H9 (cell line): Measurements from ENCODE around the gene SIGLEC11. TPM values are rescaled to one million over a fixed set of nuclear protein-coding genes. Genes with fewer than 3 reads are reported as not detected.

ENCODE experiments used
- DNase-seq: peaks from one replicate; pipeline ENCODE4 v3.0.0-alpha.2; 2017
- H2AFZ ChIP-seq: one replicate; pipeline ENCODE4 v1.6.1; 2013; ENCODE audit warnings: mild to moderate bottlenecking, low read length, control low read depth, moderate library complexity
- H2AK5ac ChIP-seq: 2 replicates; pipeline ENCODE4 v1.6.1; 2013; ENCODE audit warnings: low read length, control low read depth, mixed read lengths; ENCODE audit not compliant: insufficient read length
- H2BK120ac ChIP-seq: one replicate; pipeline ENCODE4 v1.6.1; 2013; ENCODE audit warnings: low read depth, mild to moderate bottlenecking, low read length, control low read depth, inconsistent platforms; ENCODE audit not compliant: poor library complexity, severe bottlenecking
- H2BK12ac ChIP-seq: 2 replicates; pipeline ENCODE4 v1.6.1; 2013; ENCODE audit warnings: low read length, control low read depth, mixed read lengths, low read depth; ENCODE audit not compliant: insufficient read length
- H2BK15ac ChIP-seq: 2 replicates; pipeline ENCODE4 v1.6.1; 2013; ENCODE audit warnings: low read depth, low read length, control low read depth
- H2BK20ac ChIP-seq: one replicate; pipeline ENCODE4 v1.6.1; 2013; ENCODE audit warnings: low read depth, mild to moderate bottlenecking, low read length, control low read depth, inconsistent platforms; ENCODE audit not compliant: poor library complexity, severe bottlenecking
- H2BK5ac ChIP-seq: 2 replicates; pipeline ENCODE4 v1.6.1; 2013; ENCODE audit warnings: low read length, control low read depth, mixed read lengths; ENCODE audit not compliant: insufficient read length
- H3K14ac ChIP-seq: 2 replicates; pipeline ENCODE4 v1.6.1; 2013; ENCODE audit warnings: low read length, control low read depth; ENCODE audit not compliant: insufficient read depth
- H3K18ac ChIP-seq: 2 replicates; pipeline ENCODE4 v1.6.1; 2013; ENCODE audit warnings: low read depth, mild to moderate bottlenecking, mixed read lengths, low read length, control low read depth; ENCODE audit not compliant: insufficient read length
- H3K23ac ChIP-seq: 2 replicates; pipeline ENCODE4 v1.6.1; 2013; ENCODE audit warnings: low read length, control low read depth, mixed read lengths, low read depth; ENCODE audit not compliant: insufficient read length
- H3K23me2 ChIP-seq: 2 replicates; pipeline ENCODE4 v1.6.1; 2013; ENCODE audit warnings: low read depth, mild to moderate bottlenecking, mixed read lengths, low read length, control low read depth; ENCODE audit not compliant: insufficient read length, poor library complexity, severe bottlenecking
- H3K27ac ChIP-seq: 2 replicates; pipeline ENCODE4 v1.5.1; 2013; ENCODE audit warnings: low read length, control low read depth, mixed read lengths, low read depth; ENCODE audit not compliant: insufficient read length
- H3K27me3 ChIP-seq: 2 replicates; pipeline ENCODE4 v1.6.1; 2013; ENCODE audit warnings: low read length, control low read depth, inconsistent platforms; ENCODE audit not compliant: insufficient read depth
- H3K4ac ChIP-seq: 2 replicates; pipeline ENCODE4 v1.6.1; 2013; ENCODE audit warnings: low read depth, mild to moderate bottlenecking, control low read depth, inconsistent platforms, low read length, moderate library complexity
- H3K4me1 ChIP-seq: 2 replicates; pipeline ENCODE4 v1.6.1; 2013; ENCODE audit warnings: low read length, control low read depth, inconsistent platforms; ENCODE audit not compliant: insufficient read depth
- H3K4me2 ChIP-seq: 2 replicates; pipeline ENCODE4 v1.6.1; 2013; ENCODE audit warnings: low read length, control low read depth, mixed read lengths; ENCODE audit not compliant: insufficient read length, insufficient read depth
- H3K56ac ChIP-seq: 2 replicates; pipeline ENCODE4 v1.6.1; 2013; ENCODE audit warnings: low read depth, mild to moderate bottlenecking, mixed read lengths, low read length, control low read depth; ENCODE audit not compliant: insufficient read length
- H3K79me1 ChIP-seq: 2 replicates; pipeline ENCODE4 v1.6.1; 2013; ENCODE audit warnings: low read depth, mild to moderate bottlenecking, moderate library complexity, low read length, control low read depth, inconsistent platforms; ENCODE audit not compliant: insufficient read depth, poor library complexity, severe bottlenecking
- H3K79me2 ChIP-seq: 2 replicates; pipeline ENCODE4 v1.6.1; 2013; ENCODE audit warnings: low read length, control low read depth, inconsistent platforms; ENCODE audit not compliant: insufficient read depth
- H3K9ac ChIP-seq: 2 replicates; pipeline ENCODE4 v1.6.1; 2013; ENCODE audit warnings: low read length, control low read depth, mixed read lengths; ENCODE audit not compliant: insufficient read length; ENCODE audit errors: extremely low read depth
- H3K9me3 ChIP-seq: one replicate; pipeline ENCODE4 v1.6.1; 2013; ENCODE audit warnings: low read depth, low read length, inconsistent platforms; ENCODE audit not compliant: control insufficient read depth
- H3T11ph ChIP-seq: one replicate; pipeline ENCODE4 v1.6.1; 2013; ENCODE audit warnings: mild to moderate bottlenecking, low read length, control low read depth, inconsistent platforms
- H4K20me1 ChIP-seq: one replicate; pipeline ENCODE4 v1.6.1; 2013; ENCODE audit not compliant: control insufficient read depth, insufficient read length, insufficient read depth
- H4K5ac ChIP-seq: 2 replicates; pipeline ENCODE4 v1.6.1; 2013; ENCODE audit warnings: low read depth, mild to moderate bottlenecking, mixed read lengths, low read length, control low read depth; ENCODE audit not compliant: insufficient read length
- H4K8ac ChIP-seq: replicated peaks from 2 replicates; pipeline ENCODE4 v1.6.1; 2013; ENCODE audit warnings: low read length, control low read depth, mixed read lengths, low read depth; ENCODE audit not compliant: insufficient read length
- H4K91ac ChIP-seq: 2 replicates; pipeline ENCODE4 v1.6.1; 2013; ENCODE audit warnings: low read depth, mild to moderate bottlenecking, moderate library complexity, mixed read lengths, low read length, control low read depth; ENCODE audit not compliant: insufficient read length
- H3K27ac Mint-ChIP-seq, 3 experiments: 2 replicates in 2 of 3; 3 replicates in 1 of 3; pipeline ENCODE4 v1.8.0; 2020 to 2021; ENCODE audit warnings: mixed read lengths in 3 of 3, mild to moderate bottlenecking in 1 of 3, moderate library complexity in 1 of 3
- H3K27me3 Mint-ChIP-seq: 2 replicates; pipeline ENCODE4 v1.8.0; 2021; ENCODE audit warnings: low read depth, mild to moderate bottlenecking, moderate library complexity, mixed read lengths
- H3K36me3 Mint-ChIP-seq, 3 experiments: 2 replicates in 2 of 3; 3 replicates in 1 of 3; pipeline ENCODE4 v1.8.0; 2020 to 2021; ENCODE audit warnings: low read depth in 3 of 3, mixed read lengths in 3 of 3; ENCODE audit not compliant: insufficient read depth in 1 of 3
- H3K4me1 Mint-ChIP-seq, 2 experiments: 2 replicates each; pipeline ENCODE4 v1.8.0; 2020; ENCODE audit warnings: mixed read lengths in 2 of 2
- H3K4me3 Mint-ChIP-seq, 2 experiments: 2 replicates in 1 of 2; 3 replicates in 1 of 2; pipeline ENCODE4 v1.8.0; 2020 to 2021; ENCODE audit warnings: mild to moderate bottlenecking in 2 of 2, mixed read lengths in 2 of 2, moderate library complexity in 1 of 2
- H3K9me3 Mint-ChIP-seq, 2 experiments: 2 replicates in 1 of 2; 3 replicates in 1 of 2; pipeline ENCODE4 v1.8.0; 2020; ENCODE audit warnings: mild to moderate bottlenecking in 2 of 2, mixed read lengths in 2 of 2, moderate library complexity in 1 of 2
- CTCF ChIP-seq: fragments of 200-600 bp; sonication (generic); conservative IDR thresholded peaks from 3 replicates; pipeline ENCODE4 v1.8.0; 2021; ENCODE audit warnings: antibody characterized with exemption, mild to moderate bottlenecking
- WGBS: extraction: QIAGEN DNeasy Blood & Tissue Kit; methylation state at CpG from one replicate; pipeline ENCODE4 v1.1.7; 2013; ENCODE audit warnings: missing lambda C conversion rate, low lambda C conversion rate, mixed read lengths; ENCODE audit not compliant: insufficient read length; ENCODE audit errors: extremely low coverage; 5-methylcytosine and 5-hydroxymethylcytosine counted together
- total RNA-seq: library from RNA; stranded (reverse); gene quantifications from 2 replicates; pipeline ENCODE4 v1.2.1, GENCODE V29; 2021

SIGLEC11 gene
- total RNA-seq, 1 experiment from 2014 or later: not detected

- Histone ChIP-seq H2BK5ac (no peak overlapping the region), H2BK15ac (no peak overlapping the region)
- H3K36me3 Mint-ChIP-seq: peaks cover 21 to 36% (median 29%) of the 10 kb centered on the region in 3 experiments; a peak in 6 of 7 replicates
These were observed 56.8 kb downstream of the SIGLEC11 start for GRCh38 chr19:49904136-49904535.

More at GRCh38 chr19:49904136-49904535, 56.8 kb downstream of the SIGLEC11 start:
- Histone ChIP-seq H3K27me3 (no peaks in the 10 kb centered on the region), H3K9me3 (no peaks in the 10 kb centered on the region), H4K8ac (no peak overlapping the region), H3K27ac (no peak overlapping the region), H3K14ac (no peak overlapping the region), H2BK120ac (no peak overlapping the region), H2AK5ac (no peak overlapping the region), H3K4me1 (no peaks in the 10 kb centered on the region; the same call in 1 of the 2 replicates), H4K20me1 (no peaks in the 10 kb centered on the region), H3K9ac (no peak overlapping the region), H3K79me1 (no peaks in the 10 kb centered on the region), H4K5ac (no peak overlapping the region), H3K79me2 (no peaks in the 10 kb centered on the region), H3K56ac (no peak overlapping the region), H2BK20ac (no peak overlapping the region), H3K18ac (no peak overlapping the region), H4K91ac (no peak overlapping the region), H3K23ac (no peak overlapping the region), H3T11ph (no peak overlapping the region), H2BK12ac (no peak overlapping the region), H2AFZ (no peak overlapping the region), H3K4ac (no peak overlapping the region), H3K4me2 (no peak overlapping the region), H3K23me2 (no peaks in the 10 kb centered on the region)
- no peak for DNase-seq
- peaks cover 17 to 25% of the 10 kb centered on the region in 2 experiments for H3K4me1 Mint-ChIP-seq
- no peak for TF ChIP-seq CTCF
- H3K27ac Mint-ChIP-seq: no peak overlapping the region
- no peaks in the 10 kb centered on the region for H3K9me3 Mint-ChIP-seq
- H3K4me3 Mint-ChIP-seq: no peak overlapping the region
- no CpG with 5 or more reads among the region's 6 CpGs for WGBS
- H3K27me3 Mint-ChIP-seq: peaks cover 5% of the 10 kb centered on the region; the same call in 1 of the 2 replicates

Other genes with a start within 250 kb of the SIGLEC11 start
- 0.28 and 0.37 TPM in 2 replicates for gene TSKS, start 197.9 kb downstream of the SIGLEC11 start, total RNA-seq
- 108 and 109 TPM in 2 replicates for gene AP2A1, start 194.2 kb downstream of the SIGLEC11 start, total RNA-seq
- 25.1 and 29.7 TPM in 2 replicates for gene FUZ, start 147.9 kb downstream of the SIGLEC11 start, total RNA-seq
- 76.7 and 77.5 TPM in 2 replicates for gene MED25, start 142.9 kb downstream of the SIGLEC11 start, total RNA-seq
- 309 and 317 TPM in 2 replicates for gene PTOV1, start 110.0 kb downstream of the SIGLEC11 start, total RNA-seq
- 144 and 157 TPM in 2 replicates for gene PNKP, start 93.6 kb downstream of the SIGLEC11 start, total RNA-seq
- 43.5 and 44.6 TPM in 2 replicates for gene AKT1S1, start 83.8 kb downstream of the SIGLEC11 start, total RNA-seq
- 33.6 and 33.9 TPM in 2 replicates for gene TBC1D17, start 83.5 kb downstream of the SIGLEC11 start, total RNA-seq
- gene IL4I1, start 64.3 kb downstream of the SIGLEC11 start, total RNA-seq: 0.29 and 0.61 TPM in 2 replicates
- gene ATF5, start 32.0 kb downstream of the SIGLEC11 start, total RNA-seq: 18.5 and 20.6 TPM in 2 replicates
- gene NUP62, start 31.7 kb downstream of the SIGLEC11 start, total RNA-seq: 127 and 137 TPM in 2 replicates
- 33.5 and 34.8 TPM in 2 replicates for gene VRK3, start 64.2 kb upstream of the SIGLEC11 start, total RNA-seq
- gene ZNF473, start 64.8 kb upstream of the SIGLEC11 start, total RNA-seq: 18.9 and 19.0 TPM in 2 replicates
- 0.81 TPM in 1 of 2 replicates, not detected in the other for gene IZUMO2, start 202.1 kb upstream of the SIGLEC11 start, total RNA-seq
- gene MYH14, start 242.4 kb upstream of the SIGLEC11 start, total RNA-seq: 27.7 and 28.6 TPM in 2 replicates